ENCODE results near the gene CGB7.

- no peak for TF ChIP-seq CTCF (IDR thresholded peaks at IDR 0.05)
- no peak for TF ChIP-seq POLR2AphosphoS5 (IDR thresholded peaks at IDR 0.05)
- TF ChIP-seq POLR2A (IDR thresholded peaks at IDR 0.05): no peak
These were observed at the start of gene CGB7 for GRCh38 chr19:49057636-49058234.

Measured in transverse colon (tissue), 4 donors.